Iris pigment epithelial cell (primary cell): ENCODE measurements around the gene FRMPD3.
A peak's percentile ranks its signal among the peaks of the same experiment; 100 is the strongest.
"Not testable (repeated sequence)": the region's sequence is repeated elsewhere in the genome, so short reads cannot be mapped to it uniquely, and the experiment has no call there.

ENCODE experiments used
- DNase-seq: peaks from one replicate; pipeline ENCODE4 v3.0.0-alpha.2; 2011; ENCODE audit warnings: low read depth

FRMPD3 gene

GRCh38 chrX:107448998-107449835 is at the start of gene FRMPD3:
FRMPD3 (plus strand) TSS chrX:107449652; CDS start chrX:107526589, 76,937 bp downstream.
- no peak for DNase-seq

DNA sequence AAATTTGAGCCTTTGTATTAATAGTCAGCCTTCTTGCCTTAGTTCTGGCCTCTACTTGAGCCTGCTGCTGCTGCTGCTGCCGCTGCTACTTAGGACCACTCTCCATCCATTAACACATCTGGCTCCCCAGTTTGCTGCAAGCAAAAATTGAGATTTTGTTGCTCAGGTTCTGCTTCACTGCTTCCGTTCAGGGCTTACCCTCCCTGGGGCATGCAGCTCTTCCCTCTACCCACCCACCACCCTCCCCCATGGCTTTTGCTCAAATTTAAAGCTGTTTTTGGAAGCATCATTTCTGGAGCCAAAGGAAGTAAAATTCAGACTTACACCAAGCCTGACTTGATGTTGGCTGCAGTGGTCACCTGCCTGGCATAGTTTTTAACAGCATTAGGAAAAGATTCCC is 28.9 kb upstream of the FRMPD3 start:
- no peak for DNase-seq

- no peak for DNase-seq
Observed at GRCh38 chrX:107421337-107421861, 28.1 kb upstream of the FRMPD3 start.

GRCh38 chrX:107429090-107429489 is 20.4 kb upstream of the FRMPD3 start:
- peak; percentile 14 for DNase-seq

DNA sequence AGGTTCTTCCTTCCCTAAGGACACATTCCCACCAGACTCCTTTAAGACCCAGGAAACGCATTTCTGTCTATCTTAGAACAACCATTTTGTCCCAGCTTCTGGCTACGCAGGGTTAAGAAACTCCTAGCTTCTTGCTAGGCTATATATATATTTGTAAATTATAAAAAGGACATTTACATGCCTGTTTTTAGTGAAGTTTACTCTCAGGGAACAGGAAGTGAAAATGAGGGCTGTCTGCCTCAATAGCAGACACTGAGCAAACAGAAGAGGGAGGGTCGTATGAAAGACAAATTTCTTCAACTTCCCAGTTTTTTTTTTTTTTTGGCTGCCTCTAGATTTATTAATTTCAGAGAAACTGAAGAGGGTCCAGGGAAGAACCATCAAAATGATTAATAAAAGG is 9.3 kb upstream of the FRMPD3 start:
- DNase-seq = no peak

DNA sequence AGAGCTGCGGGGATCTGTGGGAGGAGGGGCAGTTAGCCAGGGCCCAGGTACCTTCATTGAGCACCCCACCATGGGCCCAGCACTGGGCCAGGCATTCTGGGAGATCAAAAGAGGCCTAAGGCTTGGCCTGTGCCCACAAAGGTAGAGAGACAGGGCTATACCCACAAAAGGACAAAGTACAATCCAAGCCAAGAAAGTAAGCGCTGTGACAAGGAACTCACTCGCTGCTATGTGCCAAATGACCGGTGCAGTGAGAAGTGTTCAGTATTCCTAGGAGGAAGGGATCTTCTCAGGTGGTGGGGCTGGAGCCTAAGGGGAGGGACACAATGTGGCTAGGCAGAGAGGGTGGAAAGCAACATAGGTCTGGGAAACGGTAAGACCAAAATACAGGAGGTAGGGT is 8.8 kb upstream of the FRMPD3 start:
- DNase-seq = no peak

DNA sequence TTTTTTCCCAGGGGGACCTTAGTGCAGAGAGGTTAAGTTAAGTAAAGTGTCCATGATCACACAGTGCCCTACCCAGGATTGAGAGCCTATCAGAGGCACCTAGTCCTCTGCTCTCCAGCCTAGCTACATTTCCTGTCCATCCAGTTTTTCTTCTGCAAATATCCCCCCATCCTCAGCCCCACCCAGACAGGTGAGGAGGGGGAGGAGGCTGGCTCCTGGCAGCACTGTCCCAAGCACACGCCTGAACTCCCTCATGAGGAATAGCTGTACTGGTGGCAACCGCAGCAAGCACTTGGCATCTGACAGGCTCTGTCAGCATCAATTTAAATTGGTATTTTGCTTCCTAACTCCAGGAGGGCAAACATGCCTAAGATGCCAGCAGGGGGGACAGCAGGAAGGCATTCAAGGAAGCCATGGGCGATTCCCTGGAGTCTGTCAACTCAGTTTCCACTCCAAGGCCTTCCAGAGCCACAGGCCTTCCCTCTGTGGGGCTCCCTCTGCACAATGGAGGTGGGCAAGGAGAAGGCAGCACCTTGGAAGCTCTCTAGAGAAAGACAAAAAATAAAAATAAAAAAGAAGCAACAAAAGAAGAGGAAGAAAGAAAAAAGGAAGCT is 6.4 kb upstream of the FRMPD3 start:
- no peak for DNase-seq

DNA sequence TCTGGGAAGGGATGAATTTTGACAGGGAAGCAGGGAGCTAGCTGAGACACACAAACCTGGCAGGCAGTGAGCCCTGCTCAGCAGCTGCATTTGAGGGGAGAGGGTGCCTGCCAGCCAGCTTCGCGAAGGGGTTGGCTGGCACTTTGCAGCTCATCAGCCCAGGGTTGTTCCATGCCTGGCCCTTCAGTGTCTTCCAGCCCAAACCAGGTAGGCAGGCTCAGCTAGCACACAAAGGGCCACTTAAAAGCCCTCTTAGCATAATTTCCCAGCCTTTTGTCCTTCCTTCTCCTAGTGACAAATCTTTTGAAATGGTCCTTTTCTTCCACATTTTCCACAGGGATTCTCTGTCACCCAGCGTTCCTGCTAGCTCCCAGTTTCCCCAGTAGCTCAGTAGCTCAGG is 4.3 kb upstream of the FRMPD3 start:
- no peak for DNase-seq

- DNase-seq = no peak
Observed at GRCh38 chrX:107445631-107446030, 3.8 kb upstream of the FRMPD3 start.

GRCh38 chrX:107447642-107448041 is 1.8 kb upstream of the FRMPD3 start:
- DNase-seq = no peak

DNA sequence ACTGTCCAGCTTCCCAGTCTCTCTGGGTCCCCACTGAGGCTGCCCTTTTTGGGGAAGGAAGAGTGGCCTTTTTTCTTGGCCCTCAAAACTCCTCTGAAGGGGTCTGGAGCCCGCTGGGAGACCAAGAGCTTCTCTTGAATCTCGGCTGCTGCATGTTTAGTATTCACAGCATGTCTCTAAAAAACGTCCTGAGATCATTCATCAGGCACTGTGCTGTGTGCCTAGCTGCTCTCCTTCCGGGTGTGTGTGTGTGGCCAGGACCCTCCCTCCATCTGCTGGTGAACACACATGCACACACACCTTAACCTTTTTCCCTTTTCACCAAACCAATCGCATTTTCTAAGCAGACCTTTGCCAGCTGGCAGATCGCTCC is 841 bp upstream of the FRMPD3 start:
- no peak for DNase-seq

DNA sequence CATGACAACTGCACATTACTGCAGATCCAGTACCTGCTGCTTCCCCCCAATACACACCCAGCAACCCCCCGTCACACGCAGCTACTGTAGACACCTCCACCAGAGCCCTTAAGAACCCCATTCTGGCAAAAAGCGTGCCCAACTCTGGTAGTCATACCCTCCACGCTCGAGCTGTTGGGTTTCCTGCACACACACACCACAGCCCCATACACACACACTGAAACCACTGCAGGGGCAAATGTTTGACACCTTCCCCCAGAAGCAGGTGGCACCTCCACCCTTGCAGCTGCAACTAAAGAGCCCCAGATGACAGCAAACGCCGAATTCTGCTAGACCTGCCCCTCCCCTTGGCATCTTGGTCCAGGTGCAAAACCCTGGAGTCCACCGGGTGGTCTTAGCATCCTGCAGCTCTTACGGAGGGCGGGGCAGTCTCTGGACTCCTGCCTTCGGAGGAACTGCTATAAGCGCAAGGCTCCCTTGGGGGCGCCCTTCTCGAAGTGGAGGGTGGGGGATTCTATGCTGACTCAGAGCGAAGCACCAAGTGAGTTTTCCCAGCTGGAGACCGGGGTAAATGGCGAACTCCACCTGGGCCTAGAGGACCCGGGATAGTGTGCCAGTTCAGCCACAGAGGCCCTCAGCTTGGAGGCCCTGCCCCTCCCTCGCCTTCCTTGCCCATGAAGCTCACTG is 1.5 kb downstream of the FRMPD3 start:
- DNase-seq = no peak

GRCh38 chrX:107451731-107452130 is 2.3 kb downstream of the FRMPD3 start:
- no peak for DNase-seq

DNA sequence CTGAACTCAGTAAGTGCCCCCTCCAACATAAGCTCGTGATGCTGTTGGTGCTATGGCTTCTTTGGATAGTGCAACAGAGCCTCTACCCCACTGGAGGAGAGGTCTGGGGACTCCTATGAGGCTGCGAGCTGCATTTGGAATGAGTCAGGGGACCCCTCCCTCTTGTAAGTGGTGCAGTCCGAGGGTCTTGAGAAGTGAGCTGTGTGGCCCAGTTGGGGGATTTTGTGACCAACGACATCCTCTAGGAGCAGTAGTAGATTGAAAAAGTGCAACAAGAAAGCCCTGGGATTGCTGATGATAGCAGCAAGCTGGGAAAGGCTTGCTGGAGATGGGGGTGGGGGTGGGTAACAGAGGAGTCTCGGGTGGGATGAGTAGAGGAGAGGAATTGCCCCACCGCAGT is 3.1 kb downstream of the FRMPD3 start:
- no peak for DNase-seq

DNA sequence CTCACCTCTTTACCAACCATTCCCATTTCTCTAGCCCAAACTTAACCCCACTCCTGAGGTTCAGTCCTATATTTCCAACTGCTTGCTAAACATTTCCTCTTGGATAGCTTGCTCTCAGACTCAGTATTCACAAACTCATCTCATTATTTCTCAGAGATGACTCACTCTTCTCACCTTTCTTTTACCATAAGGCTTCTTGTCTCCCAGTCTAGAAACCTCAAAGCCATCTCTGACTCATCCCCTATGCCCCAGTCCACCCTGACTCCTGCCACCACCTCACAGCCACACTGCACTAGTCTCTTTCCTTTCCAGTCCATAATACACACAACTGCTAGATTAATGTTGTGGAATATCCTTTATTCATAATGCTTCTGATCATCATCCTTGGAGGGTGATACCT is 4.8 kb downstream of the FRMPD3 start:
- peak; percentile 5 for DNase-seq

DNA sequence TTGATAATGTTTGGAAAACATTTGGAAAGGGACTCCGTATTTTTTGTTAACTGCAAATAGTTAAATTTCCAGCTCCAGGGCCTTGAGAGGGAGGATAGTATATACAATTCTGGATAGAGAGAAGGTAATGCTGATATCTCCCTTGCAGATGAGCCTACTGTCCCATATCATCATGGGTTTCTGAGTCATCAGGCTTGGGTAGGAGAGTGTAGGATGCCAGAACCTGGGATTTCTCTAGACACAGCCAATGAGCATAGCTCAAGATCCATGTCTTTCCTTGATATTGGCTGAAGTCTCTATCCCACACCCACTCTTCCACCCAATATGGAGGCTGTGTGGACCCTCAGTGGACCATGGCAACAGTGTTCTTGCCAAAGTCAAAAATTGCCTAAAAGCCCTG is 7.8 kb downstream of the FRMPD3 start:
- DNase-seq = no peak

DNA sequence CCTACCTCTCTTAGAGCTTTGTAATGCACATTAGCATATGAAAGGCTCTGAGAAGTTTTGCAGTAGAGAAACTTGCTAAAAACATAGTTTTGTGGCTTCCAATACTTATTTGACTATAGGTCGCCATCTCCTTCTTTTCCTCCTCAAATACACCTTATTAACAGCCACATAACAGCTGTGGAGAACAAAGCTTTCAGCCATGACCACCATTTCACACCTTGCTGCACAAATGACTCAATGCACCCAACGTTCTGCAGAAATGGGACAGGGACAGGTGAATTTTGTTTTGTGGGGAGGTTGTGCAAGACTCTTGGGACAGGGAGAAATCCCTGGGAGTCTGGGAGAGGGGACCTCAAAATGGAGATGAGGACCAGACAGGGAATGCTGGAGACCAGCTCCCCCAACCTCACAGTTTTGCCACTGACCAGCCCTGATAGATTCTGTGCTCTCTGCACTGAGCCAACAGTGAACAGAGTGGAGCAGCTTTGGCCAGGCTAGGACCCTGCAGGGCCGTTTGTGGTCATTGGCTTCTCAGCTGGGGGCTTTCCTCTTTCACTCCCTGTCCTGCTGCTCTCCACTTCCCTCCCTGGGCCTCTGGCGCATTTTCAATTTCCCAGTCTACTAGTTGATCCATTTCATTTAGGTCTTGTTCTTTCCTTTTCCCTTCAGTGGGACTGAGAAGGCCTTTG is 16.6 kb downstream of the FRMPD3 start:
- no peak for DNase-seq

GRCh38 chrX:107467271-107467670 is 17.8 kb downstream of the FRMPD3 start:
- DNase-seq = no peak

- DNase-seq = no peak
Observed at GRCh38 chrX:107470198-107470597, 20.7 kb downstream of the FRMPD3 start.

DNA sequence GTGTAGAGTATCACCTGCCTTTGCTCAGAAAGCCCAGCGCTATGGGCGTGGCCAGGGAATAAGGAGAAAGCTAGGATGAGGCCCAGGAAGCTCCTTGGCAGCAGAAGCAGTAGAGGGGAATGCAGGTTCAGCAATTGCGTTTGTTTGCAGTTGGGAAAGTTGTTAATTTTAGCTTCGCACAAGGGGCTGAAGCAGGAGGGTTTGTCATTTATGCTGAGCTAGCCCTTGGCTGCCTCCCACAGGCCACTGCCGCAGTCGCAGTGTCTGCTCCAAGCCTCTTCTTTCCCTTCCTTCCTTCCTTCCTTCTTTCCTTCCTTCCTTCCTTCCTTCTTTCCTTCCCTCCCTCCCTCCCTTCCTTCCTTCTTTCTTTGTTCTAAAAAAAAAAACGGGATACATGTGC is 21.5 kb downstream of the FRMPD3 start:
- DNase-seq = no peak

GRCh38 chrX:107471420-107471819 is 22.0 kb downstream of the FRMPD3 start:
- not testable (repeated sequence) for DNase-seq

GRCh38 chrX:107477406-107477805 is 28.0 kb downstream of the FRMPD3 start:
- DNase-seq = no peak
